ENCODE results near the gene CACNB1.
A peak's percentile ranks its signal among the peaks of the same experiment; 100 is the strongest.

CACNB1 gene

DNA sequence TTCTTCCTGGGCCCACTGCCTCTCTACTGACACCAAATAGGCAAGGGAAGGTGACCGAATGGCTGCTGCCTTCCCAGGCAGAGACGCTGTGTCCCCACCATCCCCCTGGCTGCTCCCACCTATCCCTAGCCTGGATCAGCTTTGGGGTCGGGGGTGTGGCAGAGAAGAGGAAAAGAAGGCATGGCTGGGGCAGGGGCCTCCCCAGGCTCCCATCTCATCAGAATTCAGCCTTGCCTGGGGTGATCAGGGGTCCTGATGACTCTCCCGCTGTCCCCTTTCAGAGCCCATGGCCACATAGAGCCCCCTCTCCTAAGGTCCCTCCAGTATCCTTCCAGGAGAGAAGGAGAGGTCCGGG lies 46.7 kb downstream of the CACNB1 start:
- DNase-seq (ENCODE audit: low read depth): no peak
- TF ChIP-seq CTCF (IDR thresholded peaks at IDR 0.05; ENCODE audit: low read depth, low read length, missing control alignments): no peak
- H3K4me3 ChIP-seq (ENCODE audit: low read depth, low read length): peak overlapping the region; percentile 35
- in situ Hi-C loops (cut with HindIII; ENCODE audit: low sequenced_read_pairs): no loop called here

- H3K4me3 ChIP-seq (ENCODE audit: low read depth, low read length): no peak overlapping the region
- in situ Hi-C loops (cut with HindIII; ENCODE audit: low sequenced_read_pairs): no loop called here
- DNase-seq (ENCODE audit: low read depth): no peak
- TF ChIP-seq CTCF (IDR thresholded peaks at IDR 0.05; ENCODE audit: low read depth, low read length, missing control alignments): no peak
Measured at GRCh38 chr17:39150104-39150634, 47.3 kb downstream of the CACNB1 start.

DNA sequence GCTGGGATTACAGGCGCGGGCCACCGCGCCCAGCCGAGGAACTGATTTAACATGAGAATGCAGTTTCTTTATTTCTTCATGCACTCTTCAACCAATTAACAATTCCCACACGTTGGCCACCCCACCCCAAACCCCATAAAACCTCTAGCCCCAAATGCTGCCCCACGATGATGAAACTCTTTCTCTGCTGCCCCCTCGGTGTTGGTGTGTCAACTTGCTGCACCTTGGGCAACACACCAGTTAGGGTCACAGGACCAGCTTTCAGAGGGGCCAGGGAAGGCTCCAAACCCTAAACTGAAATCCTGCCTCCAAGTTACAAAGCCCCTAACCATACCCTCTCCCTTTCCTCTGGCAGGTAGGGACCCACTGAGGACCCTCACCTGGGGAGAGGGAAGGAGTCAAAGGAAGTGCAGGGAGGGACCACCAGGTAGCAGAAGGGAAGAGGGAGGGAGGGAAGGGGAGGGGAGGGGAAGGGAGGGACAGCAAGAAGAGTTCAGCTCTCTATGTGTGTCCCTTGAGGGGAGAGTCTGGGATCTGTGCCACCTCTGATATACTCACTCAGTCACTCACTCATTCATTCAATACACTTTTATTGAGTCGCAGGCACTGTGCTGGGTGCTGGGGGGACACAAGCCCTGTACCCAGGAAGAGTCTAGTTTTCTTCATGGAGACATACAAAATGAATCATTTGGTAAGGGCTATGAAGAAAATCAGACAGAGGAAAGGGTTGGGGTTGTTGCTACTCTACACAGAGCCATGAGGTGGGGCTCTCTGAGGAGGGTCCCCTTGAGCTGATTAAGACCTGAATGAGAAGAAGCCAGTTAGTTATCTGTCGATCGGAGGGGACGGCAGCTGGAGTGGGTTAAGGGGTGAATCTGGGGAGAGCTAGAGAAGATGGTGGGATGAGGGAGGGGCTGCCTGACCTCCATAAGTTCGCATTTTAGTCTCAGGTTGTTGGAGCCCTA lies 50.0 kb downstream of the CACNB1 start:
- no peak for TF ChIP-seq CTCF (IDR thresholded peaks at IDR 0.05; ENCODE audit: low read depth, low read length, missing control alignments)
- in situ Hi-C loops (cut with HindIII; ENCODE audit: low sequenced_read_pairs): no loop called here
- no peak overlapping the region for H3K4me3 ChIP-seq (ENCODE audit: low read depth, low read length)
- DNase-seq (ENCODE audit: low read depth): no peak

DNA sequence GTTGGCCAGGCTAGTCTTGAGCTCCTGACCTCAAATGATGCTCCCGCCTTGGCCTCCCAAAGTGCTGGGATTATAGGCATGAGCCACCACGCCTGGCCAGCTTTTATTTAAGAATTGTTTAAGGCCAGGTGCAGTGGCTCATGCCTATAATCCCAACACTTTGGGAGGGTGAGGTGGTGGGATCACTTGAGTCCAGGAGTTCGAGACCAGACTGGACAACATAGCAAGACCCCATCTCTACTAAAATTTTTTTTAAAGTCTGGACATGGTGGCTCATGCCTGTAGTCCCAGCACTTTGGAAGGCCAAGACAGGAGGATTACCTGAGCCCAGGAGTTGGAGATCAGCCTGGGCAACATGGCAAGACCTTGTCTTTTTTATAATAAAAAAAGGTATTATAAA lies 51.2 kb downstream of the CACNB1 start:
- DNase-seq (ENCODE audit: low read depth): no peak
- in situ Hi-C loops (cut with HindIII; ENCODE audit: low sequenced_read_pairs): no loop called here
- TF ChIP-seq CTCF (IDR thresholded peaks at IDR 0.05; ENCODE audit: low read depth, low read length, missing control alignments): no peak
- no peak overlapping the region for H3K4me3 ChIP-seq (ENCODE audit: low read depth, low read length)

- in situ Hi-C loops (cut with HindIII; ENCODE audit: low sequenced_read_pairs): no loop called here
- H3K4me3 ChIP-seq (ENCODE audit: low read depth, low read length): no peak overlapping the region
- no peak for TF ChIP-seq CTCF (IDR thresholded peaks at IDR 0.05; ENCODE audit: low read depth, low read length, missing control alignments)
- no peak for DNase-seq (ENCODE audit: low read depth)
Measured at GRCh38 chr17:39145143-39145542, 52.3 kb downstream of the CACNB1 start.

DNA sequence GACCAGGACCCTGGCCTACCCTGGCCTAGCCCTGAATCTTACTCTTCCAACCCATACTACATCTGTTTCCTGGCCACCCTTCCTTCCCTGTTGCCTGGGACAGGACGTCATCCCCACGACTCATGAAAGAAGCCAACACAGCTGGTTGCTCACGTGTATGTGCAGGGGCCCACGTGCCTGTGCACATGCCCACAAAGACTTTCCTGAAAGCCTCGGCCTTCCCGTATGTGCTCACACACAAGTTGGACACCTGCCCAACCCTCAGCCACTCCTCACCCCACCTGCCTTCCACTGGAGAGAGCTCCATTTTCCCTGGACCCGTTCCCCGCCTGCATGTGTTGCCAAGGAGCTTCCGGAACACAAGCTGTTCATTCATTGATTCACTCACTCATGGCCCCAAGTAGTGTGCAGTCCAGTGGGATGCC lies 53.0 kb downstream of the CACNB1 start:
- in situ Hi-C loops (cut with HindIII; ENCODE audit: low sequenced_read_pairs): no loop called here
- no peak overlapping the region for H3K4me3 ChIP-seq (ENCODE audit: low read depth, low read length)
- peak; percentile 80 for DNase-seq (ENCODE audit: low read depth)
- TF ChIP-seq CTCF (IDR thresholded peaks at IDR 0.05; ENCODE audit: low read depth, low read length, missing control alignments): no peak

All from astrocyte of the cerebellum (primary cell).